CD14-positive monocyte (primary cell): ENCODE results near the gene MAGEC1. TPM values are rescaled to one million over a fixed set of nuclear protein-coding genes. Genes with fewer than 3 reads are reported as not detected.

ENCODE experiments used
- DNase-seq, 3 donors: peaks; one replicate each; pipeline ENCODE4 v3.0.0-alpha.2; 2011 to 2022
- H2AFZ ChIP-seq: 2 replicates; pipeline ENCODE4 v1.6.0; 2012; ENCODE audit warnings: mild to moderate bottlenecking, low read depth, low read length, inconsistent platforms; ENCODE audit not compliant: insufficient read depth, poor library complexity, severe bottlenecking
- H3K27ac ChIP-seq, 2 donors: 1 replicate in 1 of 2; 2 replicates in 1 of 2; pipeline ENCODE4 v1.5.1; 2012 to 2013; ENCODE audit warnings: low read length in 2 of 2, control low read depth in 1 of 2, inconsistent platforms in 1 of 2, low read depth in 1 of 2, mild to moderate bottlenecking in 1 of 2
- H3K27me3 ChIP-seq, 2 donors: one replicate each; pipeline versions ENCODE4 v1.6.0 to v1.6.1; 2011 to 2013; ENCODE audit warnings: low read length in 2 of 2; ENCODE audit not compliant: control insufficient read depth in 2 of 2, insufficient read depth in 2 of 2
- H3K36me3 ChIP-seq, 2 donors: replicated peaks in 1 of 2; 1 replicate in 1 of 2; 2 replicates in 1 of 2; pipeline versions ENCODE4 v1.5.1 to v1.6.1; 2012 to 2013; ENCODE audit warnings: low read length in 2 of 2, control low read depth in 1 of 2, inconsistent platforms in 1 of 2, mild to moderate bottlenecking in 1 of 2; ENCODE audit not compliant: insufficient read depth in 2 of 2, control insufficient read depth in 1 of 2
- H3K4me1 ChIP-seq, 2 donors: 1 replicate in 1 of 2; 2 replicates in 1 of 2; pipeline versions ENCODE4 v1.5.1 to v1.6.1; 2012 to 2013; ENCODE audit warnings: low read length in 2 of 2, control low read depth in 1 of 2, inconsistent platforms in 1 of 2, mild to moderate bottlenecking in 1 of 2, moderate library complexity in 1 of 2; ENCODE audit not compliant: insufficient read depth in 2 of 2, control insufficient read depth in 1 of 2
- H3K4me2 ChIP-seq: replicated peaks from 2 replicates; pipeline ENCODE3; 2012; ENCODE audit warnings: low read length, moderate library complexity, mild to moderate bottlenecking; ENCODE audit not compliant: poor library complexity, severe bottlenecking; ENCODE audit errors: extremely low read depth
- H3K4me3 ChIP-seq, 3 experiments: fragments of 200-600 bp in 1 of 3; sonication (generic) in 1 of 3; replicated peaks in 1 of 3; 1 replicate in 2 of 3; 2 replicates in 1 of 3; pipeline ENCODE4 v1.5.1; 2011 to 2013; ENCODE audit warnings: low read length in 3 of 3, mild to moderate bottlenecking in 3 of 3, control low read depth in 2 of 3, low read depth in 2 of 3, inconsistent platforms in 1 of 3, moderate library complexity in 1 of 3
- H3K79me2 ChIP-seq: 2 replicates; pipeline ENCODE4 v1.6.0; 2012; ENCODE audit warnings: mild to moderate bottlenecking, control low read depth, inconsistent platforms, low read length, moderate library complexity; ENCODE audit not compliant: insufficient read depth
- H3K9ac ChIP-seq: 2 replicates; pipeline ENCODE4 v1.6.0; 2017; ENCODE audit warnings: low read length, mild to moderate bottlenecking; ENCODE audit not compliant: insufficient read depth, poor library complexity, severe bottlenecking
- H3K9me3 ChIP-seq, 2 donors: replicated peaks in 1 of 2; 1 replicate in 1 of 2; 2 replicates in 1 of 2; pipeline versions ENCODE4 v1.5.1 to v1.6.1; 2012 to 2013; ENCODE audit warnings: low read length in 2 of 2, control low read depth in 1 of 2; ENCODE audit not compliant: control insufficient read depth in 1 of 2, insufficient read depth in 1 of 2
- H4K20me1 ChIP-seq: 2 replicates; pipeline ENCODE4 v1.6.0; 2012; ENCODE audit warnings: mild to moderate bottlenecking, low read length, control low read depth, moderate library complexity; ENCODE audit not compliant: insufficient read depth
- H3K27ac Mint-ChIP-seq, 7 donors: one replicate each; pipeline ENCODE4 v1.8.0; 2020; ENCODE audit warnings: mild to moderate bottlenecking in 7 of 7, mixed read lengths in 7 of 7, moderate library complexity in 6 of 7, inconsistent platforms in 2 of 7
- H3K27me3 Mint-ChIP-seq, 3 donors: one replicate each; pipeline ENCODE4 v1.8.0; 2021 to 2022; ENCODE audit warnings: low read depth in 3 of 3, mild to moderate bottlenecking in 3 of 3, mixed read lengths in 3 of 3, moderate library complexity in 3 of 3, inconsistent platforms in 1 of 3
- H3K36me3 Mint-ChIP-seq, 2 donors: one replicate each; pipeline ENCODE4 v1.8.0; 2020; ENCODE audit warnings: mixed read lengths in 2 of 2, inconsistent platforms in 1 of 2, mild to moderate bottlenecking in 1 of 2
- H3K4me1 Mint-ChIP-seq: one replicate; pipeline ENCODE4 v1.8.0; 2020; ENCODE audit warnings: mild to moderate bottlenecking, mixed read lengths
- H3K4me3 Mint-ChIP-seq, 2 donors: one replicate each; pipeline ENCODE4 v1.8.0; 2020; ENCODE audit warnings: mild to moderate bottlenecking in 2 of 2, mixed read lengths in 2 of 2, moderate library complexity in 1 of 2
- H3K9me3 Mint-ChIP-seq, 7 donors: one replicate each; pipeline ENCODE4 v1.8.0; 2020 to 2022; ENCODE audit warnings: mixed read lengths in 7 of 7, mild to moderate bottlenecking in 6 of 7, moderate library complexity in 6 of 7, inconsistent platforms in 2 of 7
- WGBS: methylation state at CpG from one replicate; pipeline ENCODE4 v1.1.5; 2013; ENCODE audit warnings: missing lambda C conversion rate; ENCODE audit not compliant: insufficient coverage; 5-methylcytosine and 5-hydroxymethylcytosine counted together
- intact Hi-C, 2 donors: fragments of 100-400 bp; cut with micrococcal nuclease; formaldehyde crosslinking; loops; one replicate each; pipeline versions ENCODE4 v1.15.0 to v1.15.1; 2023
- polyA plus RNA-seq, 3 donors: library from polyadenylated mRNA; depleted of rRNA in 1 of 3; unstranded in 2 of 3; stranded (reverse) in 1 of 3; fragments of 300-500 nt in 2 of 3; fragments of >200 nt in 1 of 3; fragmentation: Illumina TruSeq in 2 of 3; gene quantifications; 1 replicate in 2 of 3; 2 replicates in 1 of 3; pipeline ENCODE4 v1.2.3, GENCODE V29; 2012 to 2021
- TF ChIP-seq, protein P1 (sequence below): fragments of 200-600 bp; IDR thresholded peaks from one replicate; pipeline ENCODE4 v1.8.0; 2022; ENCODE audit warnings: antibody characterized with exemption, mild to moderate bottlenecking

Gene MAGEC1
- polyA plus RNA-seq, 3 donors = not detected

DNA sequence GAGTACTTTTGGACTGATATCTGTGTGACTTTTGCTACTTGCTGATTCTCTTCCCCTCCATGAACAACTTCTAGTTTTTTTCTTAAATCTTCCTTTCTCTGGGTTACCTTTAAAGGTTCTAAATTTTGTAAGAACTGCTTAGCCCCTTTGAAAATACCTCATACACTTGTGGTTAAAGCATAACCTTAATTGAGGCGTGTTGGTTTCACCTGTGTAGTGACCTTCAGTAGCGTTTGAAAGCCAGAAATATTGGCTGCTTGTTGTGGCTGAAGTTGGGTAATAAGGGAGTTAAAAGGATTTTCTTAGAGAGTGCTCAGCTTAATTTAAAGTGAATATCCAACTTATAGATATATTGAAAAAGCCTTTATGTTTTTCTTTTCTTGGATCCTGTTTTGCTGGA is 32.0 kb downstream of the MAGEC1 start:
- Histone ChIP-seq H3K27me3 (no peaks in the 10 kb centered on the region), H3K9me3 (peaks cover 4% of the 10 kb centered on the region in 2 donors), H3K9ac (no peak overlapping the region), H4K20me1 (no peaks in the 10 kb centered on the region), H3K4me2 (no peak overlapping the region), H3K27ac (no peak overlapping the region), H3K36me3 (no peaks in the 10 kb centered on the region), H2AFZ (no peak overlapping the region), H3K4me3 (no peak overlapping the region), H3K4me1 (no peaks in the 10 kb centered on the region), H3K79me2 (no peaks in the 10 kb centered on the region)
- no peak for DNase-seq
- Mint-ChIP-seq H3K4me3 (no peak overlapping the region), H3K27me3 (peaks cover 0 to under 1% (median 0%) of the 10 kb centered on the region in 3 donors), H3K4me1 (no peaks in the 10 kb centered on the region), H3K36me3 (no peaks in the 10 kb centered on the region), H3K9me3 (peaks cover 0 to 13% (median 0%) of the 10 kb centered on the region in 7 donors), H3K27ac (no peak overlapping the region)
- TF ChIP-seq, protein P1, sequence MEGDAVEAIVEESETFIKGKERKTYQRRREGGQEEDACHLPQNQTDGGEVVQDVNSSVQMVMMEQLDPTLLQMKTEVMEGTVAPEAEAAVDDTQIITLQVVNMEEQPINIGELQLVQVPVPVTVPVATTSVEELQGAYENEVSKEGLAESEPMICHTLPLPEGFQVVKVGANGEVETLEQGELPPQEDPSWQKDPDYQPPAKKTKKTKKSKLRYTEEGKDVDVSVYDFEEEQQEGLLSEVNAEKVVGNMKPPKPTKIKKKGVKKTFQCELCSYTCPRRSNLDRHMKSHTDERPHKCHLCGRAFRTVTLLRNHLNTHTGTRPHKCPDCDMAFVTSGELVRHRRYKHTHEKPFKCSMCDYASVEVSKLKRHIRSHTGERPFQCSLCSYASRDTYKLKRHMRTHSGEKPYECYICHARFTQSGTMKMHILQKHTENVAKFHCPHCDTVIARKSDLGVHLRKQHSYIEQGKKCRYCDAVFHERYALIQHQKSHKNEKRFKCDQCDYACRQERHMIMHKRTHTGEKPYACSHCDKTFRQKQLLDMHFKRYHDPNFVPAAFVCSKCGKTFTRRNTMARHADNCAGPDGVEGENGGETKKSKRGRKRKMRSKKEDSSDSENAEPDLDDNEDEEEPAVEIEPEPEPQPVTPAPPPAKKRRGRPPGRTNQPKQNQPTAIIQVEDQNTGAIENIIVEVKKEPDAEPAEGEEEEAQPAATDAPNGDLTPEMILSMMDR = no peak
- intact Hi-C loops = no loop called here
- no CpG with 5 or more reads among the region's 2 CpGs for WGBS

DNA sequence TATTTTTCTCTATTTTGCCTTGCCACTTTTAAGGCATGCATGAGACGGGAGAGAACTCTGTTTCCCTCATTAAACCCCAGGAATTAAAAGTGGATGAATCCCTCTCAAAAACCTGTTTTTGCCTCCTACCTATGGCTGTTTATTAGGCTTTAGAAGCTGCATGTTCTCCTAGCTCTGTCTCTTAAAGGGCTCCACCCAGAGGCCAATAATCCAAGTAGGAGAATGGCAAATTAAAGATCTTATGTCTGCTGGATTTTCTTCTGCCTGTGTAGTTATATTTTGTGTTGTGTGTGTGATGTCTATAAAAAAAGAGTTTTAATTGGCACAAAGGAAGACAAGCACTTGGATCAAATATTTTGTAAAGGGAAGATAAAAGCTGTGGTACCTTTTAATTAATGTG is 32.4 kb downstream of the MAGEC1 start:
- no peak for DNase-seq
- Histone ChIP-seq H3K9me3 (peaks cover 4% of the 10 kb centered on the region in 2 donors), H3K79me2 (no peaks in the 10 kb centered on the region), H3K4me2 (no peak overlapping the region), H3K27ac (no peak overlapping the region), H3K36me3 (no peaks in the 10 kb centered on the region), H3K4me3 (no peak overlapping the region), H3K27me3 (no peaks in the 10 kb centered on the region), H3K4me1 (no peaks in the 10 kb centered on the region), H3K9ac (no peak overlapping the region), H2AFZ (no peak overlapping the region), H4K20me1 (no peaks in the 10 kb centered on the region)
- intact Hi-C loops = no loop called here
- H3K4me1 Mint-ChIP-seq = no peaks in the 10 kb centered on the region
- no peaks in the 10 kb centered on the region for H3K36me3 Mint-ChIP-seq
- TF ChIP-seq, protein P1 = no peak
- no peak overlapping the region for H3K4me3 Mint-ChIP-seq
- no CpG with 5 or more reads among the region's 1 CpG for WGBS
- H3K27ac Mint-ChIP-seq = no peak overlapping the region
- H3K27me3 Mint-ChIP-seq = peaks cover 0 to 1% (median 0%) of the 10 kb centered on the region in 3 donors
- H3K9me3 Mint-ChIP-seq = peaks cover 0 to 13% (median 0%) of the 10 kb centered on the region in 7 donors
